K562 (cell line): ENCODE results near the gene MIDN. TPM values are rescaled to one million over a fixed set of nuclear protein-coding genes. Genes with fewer than 3 reads are reported as not detected.

Experiments
- ATF7 ChIP-seq: fragments of 450-650 bp; IDR thresholded peaks from 2 replicates; pipeline ENCODE4 v1.7.1; 2014; ENCODE audit warnings: mild to moderate bottlenecking, moderate library complexity
- CHCHD3 ChIP-seq: fragments of 250-450 bp; sonication (Bioruptor Pico); IDR thresholded peaks from 2 replicates; pipeline ENCODE4 v2.1.2; 2022; ENCODE audit warnings: mild to moderate bottlenecking
- CREB3L1 ChIP-seq: fragments of 450-650 bp; IDR thresholded peaks from 2 replicates; pipeline ENCODE4 v1.6.1; 2014; ENCODE audit warnings: low read depth, mild to moderate bottlenecking, moderate library complexity, borderline replicate concordance
- CTBP1 ChIP-seq: fragments of 450-650 bp; IDR thresholded peaks from 2 replicates; pipeline ENCODE4 v1.6.1; 2016; ENCODE audit warnings: borderline replicate concordance
- FUS ChIP-seq: fragments of 200-400 bp; formaldehyde crosslinking; optimal IDR thresholded peaks from 2 replicates; pipeline ENCODE3; 2017; ENCODE audit warnings: low read depth, low read length
- HMG20B ChIP-seq: fragments of 250-450 bp; sonication (Bioruptor Pico); IDR thresholded peaks from 2 replicates; pipeline ENCODE4 v1.5.0; 2021; ENCODE audit warnings: mild to moderate bottlenecking
- HNRNPLL ChIP-seq: fragments of 200-400 bp; formaldehyde crosslinking; IDR thresholded peaks from 2 replicates; pipeline ENCODE4 v1.6.1; 2017; ENCODE audit warnings: low read length, low read depth, mild to moderate bottlenecking; ENCODE audit not compliant: poor library complexity, severe bottlenecking
- MAFG ChIP-seq: fragments of 450-650 bp; conservative IDR thresholded peaks from 2 replicates; pipeline ENCODE4 v1.6.1; 2016; ENCODE audit warnings: missing genetic modification characterization, missing compliant biosample characterization
- MLLT1 ChIP-seq, 2 experiments: fragments of 450-650 bp; IDR thresholded peaks; 2 replicates each; pipeline ENCODE4 v1.6.1; 2016
- NBN ChIP-seq: fragments of 450-650 bp; IDR thresholded peaks from 2 replicates; pipeline ENCODE4 v1.6.1; 2016; ENCODE audit warnings: low read depth, mild to moderate bottlenecking
- RBM17 ChIP-seq: fragments of 200-400 bp; formaldehyde crosslinking; IDR thresholded peaks from 2 replicates; pipeline ENCODE4 v1.6.1; 2017; ENCODE audit warnings: low read depth, mild to moderate bottlenecking, low read length, borderline replicate concordance
- RERE ChIP-seq: sonication (generic); formaldehyde crosslinking; IDR thresholded peaks from 2 replicates; pipeline ENCODE4 v1.8.0; 2023; ENCODE audit warnings: missing genetic modification reagents, mild to moderate bottlenecking, borderline replicate concordance
- SLC30A9 ChIP-seq: fragments of 250-450 bp; sonication (Bioruptor Pico); IDR thresholded peaks from 2 replicates; pipeline ENCODE4 v1.8.0; 2022; ENCODE audit warnings: mild to moderate bottlenecking, moderate library complexity
- SMARCC2 ChIP-seq: fragments of 450-650 bp; IDR thresholded peaks from 2 replicates; pipeline ENCODE4 v1.6.1; 2017; ENCODE audit warnings: antibody characterized with exemption, moderate library complexity, mild to moderate bottlenecking, low read depth
- STAT6 ChIP-seq: sonication (generic); formaldehyde crosslinking; IDR thresholded peaks from 2 replicates; pipeline ENCODE4 v1.8.1; 2023; ENCODE audit warnings: mild to moderate bottlenecking, missing genetic modification reagents
- TARDBP ChIP-seq: fragments of 450-650 bp; IDR thresholded peaks from 2 replicates; pipeline ENCODE4 v1.6.1; 2016
- ZNF253 ChIP-seq: fragments of 250-450 bp; sonication (Bioruptor Pico); conservative IDR thresholded peaks from 2 replicates; pipeline ENCODE4 v1.6.1; 2021; ENCODE audit warnings: mild to moderate bottlenecking
- ZNF311 ChIP-seq: fragments of 250-450 bp; sonication (Bioruptor Pico); IDR thresholded peaks from 2 replicates; pipeline ENCODE4 v1.4.0; 2020; ENCODE audit warnings: mild to moderate bottlenecking, moderate library complexity
- polyA plus RNA-seq, 8 experiments: library from polyadenylated mRNA; depleted of rRNA in 4 of 8; stranded (reverse) in 5 of 8; unstranded in 3 of 8; fragments of >200 nt; fragmentation: Nextera tagmentation in 2 of 8; fragmentation: Illumina TruSeq in 1 of 8; extraction: Ambion mirVana in 2 of 8; extraction: Trizol in 1 of 8; gene quantifications; 2 replicates each; pipeline versions ENCODE4 v1.2.1 to v1.2.3, GENCODE V29; 2011 to 2014; ENCODE audit warnings: inconsistent platforms in 1 of 8, missing spikeins in 1 of 8
- total RNA-seq, 7 experiments: library from RNA; depleted of rRNA in 6 of 7; stranded (reverse); fragments of >200 nt in 6 of 7; fragmentation: Illumina TruSeq in 2 of 7; extraction: Trizol in 2 of 7; gene quantifications; 2 replicates each; pipeline versions ENCODE4 v1.2.1 to v1.2.3, GENCODE V29; 2011 to 2021; ENCODE audit warnings: low replicate concordance in 1 of 7

MIDN gene
- total and polyA plus RNA-seq, 9 of the 15 experiments (the other 6 are each of a cell fraction or from before 2014, with no cell fraction given) = 0.17 to 120 (median 10.1) TPM

GRCh38 chr19:1249298-1249989 is 1.1 kb downstream of the MIDN start (continued):
- TF ChIP-seq RERE = no peak
- TF ChIP-seq STAT6 (CRISPR knock-in tag) = 0 out of 2 replicates have a peak, but pooled peaks have one; percentile 17
- no peak for TF ChIP-seq NBN
- TF ChIP-seq ZNF253 (CRISPR knock-in tag) = no peak
- TF ChIP-seq ATF7 = 0 out of 2 replicates have a peak, but pooled peaks have one; percentile 32
- no peak for TF ChIP-seq HNRNPLL
- TF ChIP-seq TARDBP = no peak
- peak; percentile 6; the same call in 1 of the 2 replicates for TF ChIP-seq CTBP1
- TF ChIP-seq FUS = no peak
- TF ChIP-seq CREB3L1 = no peak
- no peak for TF ChIP-seq MLLT1 (IDR thresholded peaks at IDR 0.05)
- TF ChIP-seq RBM17 = no peak
- TF ChIP-seq ZNF311 (CRISPR knock-in tag) = no peak
- TF ChIP-seq HMG20B = no peak
- no peak for TF ChIP-seq SLC30A9 (CRISPR knock-in tag)
- no peak for TF ChIP-seq MAFG
- TF ChIP-seq CHCHD3 (CRISPR knock-in tag) = no peak
- no peak for TF ChIP-seq SMARCC2
